ENCODE results near the gene RNF149. TPM values are rescaled to one million over a fixed set of nuclear protein-coding genes. Genes with fewer than 3 reads are reported as not detected.

RNF149 gene
- total RNA-seq, 1 experiment from 2014 or later: 9.3 TPM

- no peak for DNase-seq (ENCODE audit: low read depth)
Observed at GRCh38 chr2:101295895-101296294, 12.6 kb downstream of the RNF149 start.

- DNase-seq (ENCODE audit: low read depth): no peak
Observed at GRCh38 chr2:101294861-101295260, 13.6 kb downstream of the RNF149 start.

GRCh38 chr2:101293544-101293943 lies 15.0 kb downstream of the RNF149 start:
- DNase-seq (ENCODE audit: low read depth): no peak

- DNase-seq (ENCODE audit: low read depth): no peak
Observed at GRCh38 chr2:101291973-101292372, 16.5 kb downstream of the RNF149 start.

- no peak for DNase-seq (ENCODE audit: low read depth)
Observed at GRCh38 chr2:101290711-101291110, 17.8 kb downstream of the RNF149 start.

GRCh38 chr2:101287303-101287702 lies 21.2 kb downstream of the RNF149 start:
- DNase-seq (ENCODE audit: low read depth): no peak

- DNase-seq (ENCODE audit: low read depth): no peak
Observed at GRCh38 chr2:101286684-101287083, 21.8 kb downstream of the RNF149 start.

- no peak for DNase-seq (ENCODE audit: low read depth)
Observed at GRCh38 chr2:101282980-101283379, 25.5 kb downstream of the RNF149 start.

GRCh38 chr2:101281482-101281881 lies 27.0 kb downstream of the RNF149 start:
- no peak for DNase-seq (ENCODE audit: low read depth)

GRCh38 chr2:101278925-101279324 lies 29.6 kb downstream of the RNF149 start:
- DNase-seq (ENCODE audit: low read depth): no peak

- DNase-seq (ENCODE audit: low read depth): peak; percentile 49
Observed at GRCh38 chr2:101277111-101277510, 31.4 kb downstream of the RNF149 start.

GRCh38 chr2:101274142-101274541 lies 34.4 kb downstream of the RNF149 start:
- no peak for DNase-seq (ENCODE audit: low read depth)

- no peak for DNase-seq (ENCODE audit: low read depth)
Observed at GRCh38 chr2:101273056-101273455, 35.4 kb downstream of the RNF149 start.

- DNase-seq (ENCODE audit: low read depth): no peak
Observed at GRCh38 chr2:101272045-101272784, 36.3 kb downstream of the RNF149 start.

- no peak for DNase-seq (ENCODE audit: low read depth)
Observed at GRCh38 chr2:101270700-101271259, 37.7 kb downstream of the RNF149 start.

GRCh38 chr2:101267671-101268656 lies 40.5 kb downstream of the RNF149 start:
- no peak for DNase-seq (ENCODE audit: low read depth)

- no peak for DNase-seq (ENCODE audit: low read depth)
Observed at GRCh38 chr2:101265893-101266499, 42.5 kb downstream of the RNF149 start.

- no peak for DNase-seq (ENCODE audit: low read depth)
Observed at GRCh38 chr2:101264360-101264939, 44.1 kb downstream of the RNF149 start.

- DNase-seq (ENCODE audit: low read depth): no peak
Observed at GRCh38 chr2:101263377-101263800, 45.1 kb downstream of the RNF149 start.

GRCh38 chr2:101262142-101262541 lies 46.4 kb downstream of the RNF149 start:
- no peak for DNase-seq (ENCODE audit: low read depth)

GRCh38 chr2:101258804-101259203 lies 49.7 kb downstream of the RNF149 start:
- DNase-seq (ENCODE audit: low read depth): no peak

GRCh38 chr2:101256316-101256715 lies 52.2 kb downstream of the RNF149 start:
- no peak for DNase-seq (ENCODE audit: low read depth)
